Adrenal gland (tissue), 5 donors: ENCODE results near the gene HOXD11.

Experiments
- POLR2A ChIP-seq, 2 donors: fragments of 450-650 bp; IDR thresholded peaks; one replicate each; pipeline ENCODE4 v1.6.1; 2017; ENCODE audit warnings: antibody characterized with exemption in 2 of 2, mild to moderate bottlenecking in 2 of 2, moderate library complexity in 1 of 2
- TF ChIP-seq, protein P1 (sequence below), 6 experiments: fragments of 450-650 bp in 4 of 6; fragments of 200-600 bp in 2 of 6; sonication (generic) in 1 of 6; IDR thresholded peaks; 1 replicate in 5 of 6; 2 replicates in 1 of 6; pipeline versions ENCODE4 v1.5.1 to v1.8.0; 2016 to 2021; ENCODE audit warnings: antibody characterized with exemption in 6 of 6, mild to moderate bottlenecking in 2 of 6, moderate library complexity in 1 of 6
- donor health status: DM: no; HTN: no; CAD: no.

DNA sequence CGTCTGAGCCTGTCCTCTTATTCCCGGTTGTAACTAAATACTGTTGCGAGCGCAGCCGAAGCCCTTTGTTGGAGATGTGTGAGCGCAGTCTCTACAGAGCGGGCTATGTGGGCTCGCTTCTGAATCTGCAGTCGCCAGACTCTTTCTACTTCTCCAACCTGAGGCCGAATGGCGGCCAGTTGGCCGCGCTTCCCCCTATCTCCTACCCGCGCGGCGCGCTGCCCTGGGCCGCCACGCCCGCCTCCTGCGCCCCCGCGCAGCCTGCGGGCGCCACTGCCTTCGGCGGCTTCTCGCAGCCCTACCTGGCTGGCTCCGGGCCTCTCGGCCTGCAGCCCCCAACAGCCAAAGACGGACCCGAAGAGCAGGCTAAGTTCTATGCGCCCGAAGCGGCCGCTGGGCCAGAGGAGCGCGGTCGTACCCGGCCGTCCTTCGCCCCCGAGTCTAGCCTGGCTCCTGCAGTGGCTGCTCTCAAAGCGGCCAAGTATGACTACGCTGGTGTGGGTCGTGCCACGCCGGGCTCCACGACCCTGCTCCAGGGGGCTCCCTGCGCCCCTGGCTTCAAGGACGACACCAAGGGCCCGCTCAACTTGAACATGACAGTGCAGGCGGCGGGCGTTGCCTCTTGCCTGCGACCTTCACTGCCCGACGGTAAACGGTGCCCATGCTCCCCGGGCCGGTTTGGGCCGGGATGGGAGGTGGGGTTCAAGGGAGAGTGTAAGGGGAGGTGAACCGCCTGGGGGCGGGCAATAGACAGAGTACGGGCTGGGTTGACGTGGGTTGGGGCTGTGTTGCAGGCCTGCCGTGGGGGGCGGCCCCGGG is 7.1 kb upstream of the HOXD11 start, which contains the start of gene HOXD12:
- TF ChIP-seq, protein P1, sequence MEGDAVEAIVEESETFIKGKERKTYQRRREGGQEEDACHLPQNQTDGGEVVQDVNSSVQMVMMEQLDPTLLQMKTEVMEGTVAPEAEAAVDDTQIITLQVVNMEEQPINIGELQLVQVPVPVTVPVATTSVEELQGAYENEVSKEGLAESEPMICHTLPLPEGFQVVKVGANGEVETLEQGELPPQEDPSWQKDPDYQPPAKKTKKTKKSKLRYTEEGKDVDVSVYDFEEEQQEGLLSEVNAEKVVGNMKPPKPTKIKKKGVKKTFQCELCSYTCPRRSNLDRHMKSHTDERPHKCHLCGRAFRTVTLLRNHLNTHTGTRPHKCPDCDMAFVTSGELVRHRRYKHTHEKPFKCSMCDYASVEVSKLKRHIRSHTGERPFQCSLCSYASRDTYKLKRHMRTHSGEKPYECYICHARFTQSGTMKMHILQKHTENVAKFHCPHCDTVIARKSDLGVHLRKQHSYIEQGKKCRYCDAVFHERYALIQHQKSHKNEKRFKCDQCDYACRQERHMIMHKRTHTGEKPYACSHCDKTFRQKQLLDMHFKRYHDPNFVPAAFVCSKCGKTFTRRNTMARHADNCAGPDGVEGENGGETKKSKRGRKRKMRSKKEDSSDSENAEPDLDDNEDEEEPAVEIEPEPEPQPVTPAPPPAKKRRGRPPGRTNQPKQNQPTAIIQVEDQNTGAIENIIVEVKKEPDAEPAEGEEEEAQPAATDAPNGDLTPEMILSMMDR (IDR thresholded peaks at IDR 0.05) = no peak
- no peak for TF ChIP-seq POLR2A (IDR thresholded peaks at IDR 0.05)
